LNCaP clone FGC (cell line): Measurements from ENCODE around the gene KRT81.
"Not testable (repeated sequence)": the region's sequence is repeated elsewhere in the genome, so short reads cannot be mapped to it uniquely, and the experiment has no call there.

Experiments used
- DNase-seq: peaks from one replicate; pipeline ENCODE4 v3.0.0-alpha.2; 2011; ENCODE audit warnings: low read depth
- H3K4me3 ChIP-seq: 2 replicates; pipeline ENCODE4 v1.5.1; 2011; ENCODE audit warnings: mild to moderate bottlenecking, low read depth, low read length, control low read depth
- CTCF ChIP-seq: IDR thresholded peaks from 2 replicates; pipeline ENCODE4 v1.5.1; 2012; ENCODE audit warnings: mild to moderate bottlenecking; ENCODE audit not compliant: control insufficient read depth, insufficient read depth; ENCODE audit errors: extremely low read depth

The KRT81 gene

GRCh38 chr12:52318241-52318990 is 27.1 kb upstream of the KRT81 start:
- no peak overlapping the region for H3K4me3 ChIP-seq
- no peak for DNase-seq
- TF ChIP-seq CTCF: no peak

GRCh38 chr12:52317468-52318052 is 26.2 kb upstream of the KRT81 start:
- DNase-seq: no peak
- TF ChIP-seq CTCF: no peak

GRCh38 chr12:52316701-52317100 is 25.4 kb upstream of the KRT81 start:
- no peak overlapping the region for H3K4me3 ChIP-seq
- no peak for TF ChIP-seq CTCF
- no peak for DNase-seq

More at GRCh38 chr12:52317468-52318052, 26.2 kb upstream of the KRT81 start:
- no peak overlapping the region for H3K4me3 ChIP-seq

GRCh38 chr12:52316290-52316689 is 25.0 kb upstream of the KRT81 start:
- no peak for DNase-seq
- no peak for TF ChIP-seq CTCF
- no peak overlapping the region for H3K4me3 ChIP-seq

GRCh38 chr12:52315721-52316120 is 24.4 kb upstream of the KRT81 start:
- DNase-seq, H3K4me3 ChIP-seq: not testable (repeated sequence)
- 0 out of 2 replicates have a peak, but pooled peaks have one; percentile 0 for TF ChIP-seq CTCF

- no peak for DNase-seq
- no peak for TF ChIP-seq CTCF
Measured at GRCh38 chr12:52314511-52314910, 23.2 kb upstream of the KRT81 start.

More at GRCh38 chr12:52314511-52314910, 23.2 kb upstream of the KRT81 start:
- H3K4me3 ChIP-seq: no peak overlapping the region
